NK-92 treated with Interleukin-12 subunit alpha and Interleukin-12 subunit beta, amount 100 ng/mL, for 24 hours (cell line): ENCODE results near the gene LACTB.

Experiments used
- DNase-seq: peaks from one replicate; lab custom pipeline; 2025; lab: John Stamatoyannopoulos, UW

LACTB gene

DNA sequence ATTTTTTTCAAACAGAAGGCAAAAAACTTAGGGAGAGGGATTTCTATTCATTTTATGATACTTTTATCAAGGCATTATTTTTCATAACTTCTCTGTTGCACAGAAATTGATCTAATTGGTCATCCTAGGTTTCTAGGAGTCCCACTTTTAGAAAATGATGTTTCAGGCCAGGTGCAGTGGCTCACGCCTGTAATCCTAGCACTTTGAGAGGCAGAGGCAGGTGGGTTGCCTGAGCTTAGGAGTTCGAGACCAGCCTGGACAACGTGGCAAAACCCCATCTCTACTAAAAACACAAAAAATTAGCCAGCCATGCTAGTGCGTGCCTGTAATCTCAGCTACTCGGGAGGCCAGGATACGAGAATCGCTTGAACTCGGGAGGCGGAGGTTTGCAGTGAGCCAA is 2.8 kb downstream of the LACTB start:
- DNase-seq, result no peak

DNA sequence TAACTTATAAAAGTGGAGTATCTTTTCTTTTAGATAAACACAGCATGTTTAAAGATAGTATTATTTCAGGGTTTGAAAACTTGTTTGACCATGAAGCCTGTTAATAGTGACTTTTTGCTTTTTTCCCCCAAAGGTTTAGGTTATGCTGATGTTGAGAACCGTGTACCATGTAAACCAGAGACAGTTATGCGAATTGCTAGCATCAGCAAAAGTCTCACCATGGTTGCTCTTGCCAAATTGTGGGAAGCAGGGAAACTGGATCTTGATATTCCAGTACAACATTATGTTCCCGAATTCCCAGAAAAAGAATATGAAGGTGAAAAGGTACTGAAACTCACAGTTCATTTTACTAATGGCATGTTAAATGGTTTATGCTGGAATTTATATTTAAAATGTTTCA is 5.1 kb downstream of the LACTB start:
- DNase-seq, result no peak

DNA sequence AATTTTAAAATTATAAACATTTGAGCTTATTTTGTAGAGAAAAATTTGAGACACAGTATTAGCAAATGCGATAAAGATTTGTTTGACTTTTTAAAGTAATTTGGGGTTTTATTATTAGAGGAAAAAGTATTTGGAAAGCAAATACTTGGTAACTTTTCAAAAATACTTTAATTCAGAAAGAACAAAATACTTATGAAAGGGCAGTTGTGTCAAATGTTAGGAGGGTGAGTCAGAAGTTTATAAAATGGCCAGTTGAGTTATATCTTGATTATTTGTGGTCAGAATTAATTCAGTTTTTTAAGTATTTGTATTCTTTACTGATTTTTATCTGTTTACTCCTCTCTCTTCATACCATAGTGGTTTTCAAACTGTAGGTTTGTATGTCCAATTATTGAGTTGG is 12.1 kb downstream of the LACTB start:
- no peak for DNase-seq

DNA sequence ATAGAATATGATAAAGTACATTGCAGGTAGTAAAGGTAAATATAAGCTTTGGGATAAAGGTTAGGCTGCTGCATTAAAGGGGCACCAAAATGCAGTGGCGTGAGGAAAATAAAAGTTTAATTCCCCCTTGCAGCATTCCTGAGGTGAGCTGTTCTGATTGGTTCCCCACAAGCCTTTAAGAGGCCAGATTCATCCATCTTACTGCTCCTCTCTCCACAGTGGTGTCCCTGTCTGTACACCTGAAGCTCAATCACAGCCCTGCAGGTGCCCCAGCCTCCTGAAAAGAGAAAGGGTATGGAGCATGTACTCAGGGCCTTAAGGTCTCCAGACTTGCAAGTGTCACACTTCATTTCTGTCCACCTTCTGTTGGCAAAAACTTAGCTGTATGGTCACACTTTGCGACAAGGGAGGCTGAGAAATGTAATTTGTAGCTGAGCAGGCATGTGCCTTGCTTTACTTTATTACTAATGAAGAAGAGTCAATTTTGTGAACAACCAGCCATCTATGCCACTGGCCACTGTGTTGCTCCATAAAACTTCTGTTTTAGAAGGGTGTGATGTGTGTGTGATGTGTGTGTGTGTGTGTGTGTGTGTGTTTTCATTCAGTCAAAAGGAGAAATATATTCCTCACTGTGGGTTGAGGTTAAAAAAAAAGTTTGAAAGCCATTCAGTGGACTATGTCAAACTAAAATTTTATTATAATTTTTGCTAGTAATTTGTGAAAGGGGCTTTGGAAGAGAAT is 12.8 kb downstream of the LACTB start:
- no peak for DNase-seq

DNA sequence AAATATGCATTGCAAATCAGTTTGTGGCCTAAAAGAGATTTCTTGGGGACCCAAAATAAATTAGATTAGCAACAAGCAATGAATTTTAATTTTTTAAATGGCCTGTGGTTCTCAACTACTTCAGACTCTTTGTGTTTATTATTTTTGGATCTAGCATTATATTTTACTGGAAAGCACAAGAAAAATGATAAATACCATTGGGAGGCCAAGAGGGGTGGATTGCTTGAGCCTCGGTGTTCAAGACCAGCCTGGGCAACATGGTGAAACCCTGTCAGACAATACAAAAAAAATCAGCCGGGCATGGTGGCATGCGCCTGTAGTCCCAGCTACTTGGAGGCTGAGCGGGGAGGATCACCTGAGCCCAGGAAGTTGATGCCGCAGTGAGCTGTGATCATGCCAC is 13.6 kb downstream of the LACTB start:
- DNase-seq, result no peak

DNA sequence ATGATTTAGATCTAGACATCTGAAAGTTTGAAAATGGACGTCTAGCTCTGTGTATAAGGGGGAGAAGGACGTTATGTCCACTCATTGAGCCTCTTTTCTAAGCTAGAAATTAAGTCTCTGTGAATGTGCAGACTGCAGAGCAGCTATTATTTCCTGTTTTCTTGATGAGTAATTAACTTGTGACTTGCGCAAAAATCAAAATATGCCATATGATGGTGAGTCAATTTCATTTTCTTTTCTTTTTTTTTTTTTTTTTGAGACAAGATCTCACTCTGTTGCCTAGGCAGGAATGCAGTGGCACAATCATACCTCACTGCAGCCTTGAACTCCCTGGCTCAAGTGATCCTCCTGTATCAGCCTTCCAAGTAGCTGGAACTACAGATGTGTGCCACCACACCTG is 14.1 kb downstream of the LACTB start:
- DNase-seq, result peak; percentile 17

DNA sequence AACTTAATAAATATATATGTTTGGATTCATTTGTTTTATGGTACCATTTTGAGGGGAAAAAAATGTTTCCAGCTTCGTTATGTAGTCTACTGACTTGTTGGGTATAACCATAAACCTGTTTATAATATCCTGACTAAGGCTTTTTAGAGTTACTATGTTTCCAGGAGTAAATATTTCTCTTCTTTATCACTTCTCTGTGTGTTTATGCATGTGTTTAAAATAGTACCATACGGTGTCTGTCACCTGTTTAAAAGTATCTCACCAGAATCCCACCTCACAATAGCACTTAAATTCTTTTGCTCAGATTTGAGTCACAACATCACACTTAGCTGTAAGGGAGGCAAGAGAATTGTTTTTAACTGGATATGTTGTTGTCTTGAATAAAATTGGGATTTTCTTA is 15.1 kb downstream of the LACTB start:
- no peak for DNase-seq

DNA sequence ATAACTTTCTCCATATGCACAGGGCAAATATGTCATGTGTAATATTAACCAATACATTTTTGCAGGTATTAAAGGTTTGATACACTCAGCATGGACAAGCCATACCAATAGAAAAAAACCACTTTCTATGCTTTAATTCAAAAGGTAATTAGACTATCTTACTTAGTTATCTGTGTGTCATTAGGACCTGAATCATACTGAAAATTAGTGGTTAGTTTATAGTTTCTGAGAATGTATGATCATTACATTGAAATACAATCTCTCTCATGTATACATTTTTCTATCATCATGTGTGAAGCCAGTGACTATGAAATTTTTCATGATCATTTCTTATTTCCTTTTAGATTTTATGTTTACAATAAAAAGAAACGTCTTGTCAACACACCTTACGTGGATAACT is 19.3 kb downstream of the LACTB start:
- no peak for DNase-seq

DNA sequence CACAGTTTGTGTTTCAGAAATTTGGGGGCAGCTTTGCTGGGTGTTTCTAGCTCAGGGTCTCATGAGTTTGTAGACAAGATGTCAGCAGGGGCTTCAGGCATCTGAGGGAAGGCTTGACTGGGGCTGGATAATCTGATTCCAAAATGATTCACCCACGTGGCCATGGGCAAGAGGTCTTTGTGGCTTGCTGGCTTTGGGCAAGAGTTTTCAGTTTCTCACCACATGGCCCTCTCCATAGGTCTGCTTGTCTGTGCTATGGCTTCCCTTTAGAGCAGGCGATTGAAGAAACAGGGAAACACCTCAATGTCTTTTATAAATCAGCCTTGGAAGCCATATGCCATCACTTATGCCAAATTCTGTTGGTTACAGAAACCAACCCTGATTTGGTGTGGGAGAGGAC is 23.8 kb downstream of the LACTB start:
- no peak for DNase-seq

DNA sequence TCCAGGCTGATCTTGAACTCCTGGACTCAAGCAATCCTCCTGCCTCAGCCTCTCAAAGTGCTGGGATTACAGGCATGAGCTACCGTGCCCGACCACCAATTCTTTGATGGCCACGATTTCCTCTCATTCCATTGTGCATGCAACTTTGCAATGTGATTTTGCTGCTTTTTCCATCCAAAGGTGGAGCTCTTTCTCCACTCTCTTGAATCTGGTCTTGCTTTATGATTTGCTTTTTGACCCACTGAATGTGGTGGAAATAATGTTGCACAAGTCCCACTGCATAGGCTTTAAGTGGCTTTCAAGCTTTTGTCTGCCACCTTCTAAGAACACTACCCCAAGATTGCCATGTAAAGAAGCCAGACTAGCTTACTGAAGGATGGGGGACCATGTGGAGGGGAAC is 25.0 kb downstream of the LACTB start:
- no peak for DNase-seq

DNA sequence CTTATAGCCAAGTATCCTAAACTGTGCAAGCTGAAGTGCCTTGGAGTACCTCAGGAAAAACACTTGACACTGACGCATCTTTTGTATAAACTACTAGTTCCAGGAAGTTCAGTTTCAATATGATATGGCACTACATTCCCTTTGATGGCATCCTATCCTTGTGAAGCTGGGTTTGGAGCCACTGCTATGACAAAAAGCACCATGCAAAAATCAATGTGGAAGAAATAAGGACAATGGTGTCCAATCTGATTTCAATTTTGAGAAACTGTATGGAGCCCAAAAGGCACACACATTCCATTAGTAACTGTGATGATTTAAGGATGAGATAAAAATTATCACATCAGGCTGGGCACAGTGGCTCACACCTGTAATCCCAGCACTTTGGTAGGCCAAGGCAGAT is 30.0 kb downstream of the LACTB start:
- no peak for DNase-seq

DNA sequence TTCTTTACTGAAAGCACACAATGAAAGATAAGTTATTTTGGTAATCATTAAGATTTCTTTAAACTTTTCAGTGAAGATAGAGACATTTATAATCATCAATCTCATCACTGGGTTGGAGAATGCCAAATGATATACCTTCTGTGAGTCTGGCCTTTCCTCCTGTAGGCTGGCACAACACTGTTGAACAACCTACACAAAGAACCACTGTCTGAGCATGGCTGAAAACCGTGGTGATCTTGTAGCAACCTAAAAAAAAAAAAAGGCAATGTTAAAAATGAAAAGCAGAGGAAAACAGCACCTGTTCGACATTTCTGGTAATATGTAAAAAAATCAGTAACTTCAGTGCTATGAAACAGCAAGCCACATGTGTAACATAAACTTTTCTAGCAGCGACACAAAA is 33.8 kb downstream of the LACTB start:
- DNase-seq, result no peak

DNA sequence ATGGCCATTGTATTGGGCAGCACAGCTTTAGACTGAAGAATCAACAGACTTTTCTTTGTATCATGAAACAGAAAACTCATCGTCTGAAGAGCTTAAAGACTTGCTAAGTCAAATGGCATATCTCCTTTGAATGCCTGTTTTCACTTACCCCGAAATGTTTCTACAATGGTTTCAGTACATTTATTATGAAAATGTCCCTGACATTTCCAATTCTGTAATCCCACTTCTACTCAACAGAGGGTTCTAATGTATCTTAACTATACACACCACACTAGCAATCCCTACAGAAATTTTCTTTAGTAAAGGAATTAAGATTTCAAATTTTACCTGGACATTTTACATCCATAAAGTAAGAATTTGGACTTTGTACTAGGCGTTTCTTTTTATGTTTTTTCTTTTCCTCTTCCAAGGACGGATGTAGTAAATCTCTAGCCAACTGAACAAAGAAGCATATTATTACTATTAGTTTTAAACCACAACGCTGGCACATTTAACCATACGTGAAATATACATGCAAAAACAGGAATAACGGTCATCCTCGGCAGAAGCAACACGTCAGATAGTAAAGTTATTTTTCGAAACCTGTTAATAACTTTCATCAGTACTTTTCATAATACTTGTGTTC is 34.5 kb downstream of the LACTB start:
- DNase-seq, result no peak

DNA sequence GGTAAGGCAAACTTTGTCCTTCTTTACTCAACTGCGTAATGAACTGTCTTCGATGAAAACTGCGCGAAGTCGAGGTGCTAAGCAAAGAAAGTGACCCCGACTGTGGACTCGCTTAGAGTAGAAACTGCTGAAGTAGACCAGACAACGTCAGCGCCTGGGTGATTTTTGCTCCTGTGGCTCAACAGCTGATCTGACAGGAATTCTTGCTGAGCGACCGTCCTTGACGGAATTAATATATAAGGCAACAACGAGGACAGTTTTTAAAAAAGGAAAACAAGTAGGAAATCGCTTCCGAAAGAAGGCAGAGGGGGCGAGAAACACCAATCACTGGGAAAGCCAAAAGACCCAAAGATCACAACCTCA is 35.1 kb downstream of the LACTB start:
- DNase-seq, result no peak

DNA sequence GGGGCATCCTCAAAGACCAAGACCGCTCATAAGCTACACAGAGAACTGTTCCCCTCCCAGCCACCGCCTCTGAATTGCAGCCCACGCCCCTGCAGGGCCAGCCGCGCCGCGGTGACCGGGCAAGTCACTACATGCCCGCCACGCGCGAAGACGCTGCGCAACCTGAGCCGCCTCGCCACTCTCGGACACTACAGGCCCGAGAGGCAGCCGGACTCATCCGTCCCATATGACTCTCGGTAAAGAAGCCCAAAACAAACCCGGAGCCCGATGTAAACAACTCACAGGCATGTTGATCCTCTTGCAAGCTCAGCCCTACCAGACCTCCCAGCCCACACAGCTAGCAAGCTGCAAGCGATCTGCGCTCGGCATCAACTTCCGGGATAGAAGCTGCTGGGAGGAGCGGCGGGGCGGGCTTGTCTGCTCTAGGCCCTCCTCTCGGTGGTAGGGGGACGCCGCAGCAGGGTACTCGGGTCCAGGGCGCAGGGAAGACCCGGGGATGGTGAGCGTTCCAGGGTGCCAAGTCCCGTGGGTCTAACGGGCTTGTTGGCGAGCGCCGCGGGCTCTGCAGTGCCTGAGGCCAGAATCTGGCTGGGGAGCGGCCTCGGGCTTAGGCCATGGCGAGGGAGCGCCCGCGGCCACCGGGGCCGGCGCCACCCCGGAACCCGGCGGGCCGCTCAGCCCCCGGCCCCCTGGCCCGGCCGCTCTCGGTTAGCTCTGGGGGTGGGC is 35.6 kb downstream of the LACTB start, which contains the start of gene RPS27L:
RPS27L (minus strand) TSS at position 360 of the 726 bp plus-strand sequence; CDS start at position 288, 72 bp downstream.
- peak; percentile 87 for DNase-seq

DNA sequence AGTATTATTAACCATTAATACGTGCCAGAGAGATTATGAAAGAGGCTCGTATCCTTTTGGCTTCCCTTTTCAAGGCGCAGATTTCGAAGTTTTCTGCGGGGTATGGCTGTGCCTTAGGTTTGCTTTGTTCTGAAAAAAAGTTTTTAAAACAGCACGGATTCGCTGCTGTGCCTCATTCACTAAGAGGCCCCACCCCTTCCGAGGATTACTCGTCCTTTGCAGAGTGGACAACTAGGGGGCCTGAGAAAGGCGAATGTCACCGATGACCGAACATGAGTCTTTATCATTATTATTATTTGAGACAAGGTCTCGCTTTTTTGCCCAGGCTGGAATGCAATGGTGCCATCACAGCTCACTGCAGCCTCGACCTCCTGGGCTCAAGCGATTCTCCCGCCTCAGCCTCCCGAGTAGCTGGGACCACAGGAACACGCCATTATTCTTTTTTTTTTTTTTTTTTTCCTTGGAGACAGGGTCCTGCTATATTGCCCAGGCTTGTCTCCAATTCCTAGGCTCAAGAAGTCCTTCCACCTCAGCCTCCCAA is 36.3 kb downstream of the LACTB start:
- no peak for DNase-seq

DNA sequence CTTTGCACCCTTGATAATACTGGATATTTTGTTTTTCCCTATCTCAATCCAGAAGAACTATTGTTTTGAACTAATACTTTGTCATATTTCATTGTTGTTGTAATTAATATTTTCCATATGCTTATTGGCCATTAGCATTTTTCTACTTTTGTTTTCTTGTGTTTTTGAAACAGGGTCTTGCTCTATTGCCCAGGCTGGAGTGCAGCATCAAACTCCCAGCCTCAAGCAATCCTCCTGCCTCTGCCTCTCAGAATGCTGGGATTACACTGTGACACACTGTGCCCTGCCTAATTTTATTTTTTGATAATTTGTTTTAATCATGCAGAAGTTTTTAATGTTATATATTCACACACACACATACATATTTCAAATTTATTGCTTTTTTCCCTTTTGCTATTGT is 39.0 kb downstream of the LACTB start:
- DNase-seq, result no peak

DNA sequence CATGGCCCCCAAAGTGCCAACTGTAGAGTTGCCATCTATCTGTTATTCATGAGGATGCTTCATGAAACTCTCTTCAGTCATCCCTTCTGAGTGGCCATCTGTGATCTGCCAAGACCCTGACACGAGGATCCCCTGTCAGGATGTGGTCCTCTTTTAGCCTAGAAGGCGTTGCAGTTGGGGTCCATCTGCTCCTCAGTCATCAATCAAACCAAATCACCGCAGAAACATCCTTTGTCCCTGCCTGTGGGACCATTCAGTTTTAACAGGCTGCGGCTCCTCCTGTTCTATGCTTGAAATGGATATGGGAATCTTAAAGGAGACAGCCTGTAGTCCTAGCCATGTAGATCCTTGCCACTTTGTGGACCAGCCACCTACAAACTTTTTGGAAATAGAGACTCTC is 41.6 kb downstream of the LACTB start:
- DNase-seq, result no peak

DNA sequence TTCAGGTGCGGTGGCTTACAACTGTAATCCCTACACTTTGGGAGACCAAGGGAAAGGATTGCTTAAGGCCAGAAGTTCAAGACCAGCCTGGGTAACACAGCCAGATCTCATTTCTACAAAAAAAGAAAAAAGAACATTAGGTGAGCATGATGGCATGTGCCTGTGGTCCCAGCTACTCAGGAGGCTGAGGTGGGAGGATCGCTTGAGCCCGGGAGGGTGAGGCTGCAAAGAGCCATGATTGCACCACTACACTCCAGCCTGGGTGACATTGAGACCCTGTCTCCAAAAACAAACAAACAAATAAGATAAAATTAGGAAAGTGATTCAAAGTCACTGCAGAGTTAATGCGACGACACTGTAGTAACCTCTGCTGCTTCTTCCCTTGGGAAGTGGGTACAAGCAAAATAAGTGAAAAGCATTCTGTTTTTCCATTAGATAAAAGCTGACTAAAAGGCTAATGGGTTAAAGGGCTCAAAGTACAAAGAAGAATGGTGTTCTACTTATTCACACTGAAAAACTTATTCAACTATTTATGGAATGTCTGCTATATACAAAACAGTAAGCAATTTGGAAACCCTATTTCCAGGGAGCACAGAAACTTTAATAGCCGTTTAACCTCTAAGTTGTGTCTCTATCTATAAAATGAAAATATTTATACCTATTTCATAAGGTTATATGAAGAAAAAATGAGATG is 43.7 kb downstream of the LACTB start:
- DNase-seq, result no peak

DNA sequence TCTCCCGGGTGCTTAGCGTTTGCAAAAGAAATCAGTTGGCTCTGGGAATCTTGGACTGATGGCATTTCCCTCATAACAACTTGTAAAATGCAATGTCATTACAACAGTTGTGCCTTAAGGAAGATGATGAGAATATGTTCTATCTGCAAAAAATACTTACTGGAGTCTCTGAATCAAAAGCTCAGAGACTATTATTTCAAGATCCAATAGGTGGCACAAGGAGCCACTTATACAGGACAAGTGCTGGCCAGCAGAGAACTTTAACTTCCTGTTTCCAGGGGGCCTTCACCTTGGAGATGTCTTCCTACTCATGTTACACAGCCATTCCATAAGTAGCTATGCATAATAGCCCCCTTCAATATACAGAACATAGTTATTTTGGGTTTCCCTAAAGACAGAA is 44.6 kb downstream of the LACTB start:
- no peak for DNase-seq

DNA sequence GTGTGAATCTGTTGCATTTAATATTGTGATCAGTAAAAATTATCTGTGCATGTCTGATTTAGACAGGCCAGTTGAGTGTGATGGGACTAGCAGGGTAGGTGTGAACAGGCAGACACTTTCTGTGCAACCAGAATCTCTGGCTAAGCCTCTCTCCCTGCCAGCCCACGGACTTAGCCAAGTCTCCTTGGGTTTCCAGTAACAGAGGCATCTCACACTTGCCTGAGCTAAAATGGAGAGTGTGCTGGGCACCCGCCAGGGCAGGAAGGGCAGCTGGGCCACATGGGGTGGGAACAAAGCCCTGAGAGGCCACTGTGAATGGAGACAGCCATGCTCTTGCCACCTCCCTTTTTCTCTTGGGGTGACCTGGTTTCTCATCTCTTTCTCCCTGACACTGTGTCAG is 48.1 kb downstream of the LACTB start:
- no peak for DNase-seq

DNA sequence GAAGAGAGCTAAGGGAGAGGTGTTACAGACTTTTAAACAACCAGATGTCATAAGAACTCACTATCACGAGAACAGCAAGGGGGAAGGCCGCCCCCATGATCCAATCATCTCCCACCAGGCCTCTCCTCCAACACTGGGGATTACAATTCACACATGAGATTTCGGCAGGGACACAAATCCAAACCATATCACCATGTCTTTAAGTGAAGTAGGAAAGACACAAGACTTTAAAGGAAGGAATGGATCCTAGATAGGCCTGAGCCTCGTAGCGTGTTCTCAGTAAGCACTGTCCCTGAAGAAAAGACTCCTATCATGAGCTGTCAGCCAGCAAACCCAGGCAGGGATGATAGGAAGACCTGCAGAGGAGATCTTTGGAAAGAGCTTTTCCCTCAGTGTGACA is 50.7 kb downstream of the LACTB start:
- DNase-seq, result no peak
